NCI-H187 (cell line): ENCODE results near the gene THUMPD2.
"Not testable (repeated sequence)": the region's sequence is repeated elsewhere in the genome, so short reads cannot be mapped to it uniquely, and the experiment has no call there.

Source experiments
- DNase-seq, 2 experiments: peaks; one replicate each; lab custom pipeline; 2025; lab: John Stamatoyannopoulos, UW

The THUMPD2 gene

GRCh38 chr2:39757156-39757555, 21.9 kb downstream of the THUMPD2 start:
- no peak for DNase-seq

DNA sequence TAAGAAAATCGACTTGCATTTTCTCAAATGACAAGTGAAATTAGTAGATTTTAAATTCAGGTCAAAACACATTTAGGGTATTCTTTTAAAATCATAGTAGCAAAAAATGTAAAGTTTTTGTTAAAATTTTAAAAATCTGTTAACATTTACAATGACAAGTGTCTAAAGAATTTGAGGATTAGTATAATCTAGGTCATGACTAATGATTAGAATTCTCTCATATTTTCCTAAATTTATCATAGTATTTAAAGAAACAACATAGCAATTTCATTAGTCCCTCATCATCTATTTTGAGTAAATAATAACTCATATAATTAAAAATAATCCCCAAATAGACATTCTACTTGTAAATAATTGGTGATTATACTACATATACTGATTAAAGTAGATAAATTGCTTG, 23.6 kb downstream of the THUMPD2 start:
- no peak for DNase-seq

GRCh38 chr2:39743269-39743776, 35.7 kb downstream of the THUMPD2 start:
- no peak for DNase-seq

GRCh38 chr2:39741871-39742270, 37.2 kb downstream of the THUMPD2 start:
- DNase-seq: no peak

DNA sequence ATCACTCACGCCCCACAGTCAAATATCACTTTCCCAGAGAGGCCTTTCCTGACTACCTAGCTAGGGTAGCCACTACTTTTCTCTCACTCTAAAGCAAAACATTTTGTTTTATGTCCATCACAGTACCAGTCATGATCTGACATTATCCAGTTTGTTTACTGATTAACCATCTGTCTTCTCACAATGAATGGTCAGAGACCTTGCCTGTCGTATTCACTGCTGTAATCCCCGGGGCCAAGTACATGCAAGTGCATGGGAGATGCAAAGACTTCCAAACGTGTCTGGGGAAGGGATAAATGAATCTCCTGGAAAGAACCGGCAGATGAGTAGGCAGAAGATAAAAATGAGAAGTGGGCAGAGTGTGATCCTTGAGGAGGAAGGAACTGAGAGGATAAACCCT, 39.7 kb downstream of the THUMPD2 start:
- no peak for DNase-seq

GRCh38 chr2:39738936-39739335, 40.1 kb downstream of the THUMPD2 start:
- DNase-seq: no peak

GRCh38 chr2:39737661-39738060, 41.4 kb downstream of the THUMPD2 start:
- DNase-seq: no peak

DNA sequence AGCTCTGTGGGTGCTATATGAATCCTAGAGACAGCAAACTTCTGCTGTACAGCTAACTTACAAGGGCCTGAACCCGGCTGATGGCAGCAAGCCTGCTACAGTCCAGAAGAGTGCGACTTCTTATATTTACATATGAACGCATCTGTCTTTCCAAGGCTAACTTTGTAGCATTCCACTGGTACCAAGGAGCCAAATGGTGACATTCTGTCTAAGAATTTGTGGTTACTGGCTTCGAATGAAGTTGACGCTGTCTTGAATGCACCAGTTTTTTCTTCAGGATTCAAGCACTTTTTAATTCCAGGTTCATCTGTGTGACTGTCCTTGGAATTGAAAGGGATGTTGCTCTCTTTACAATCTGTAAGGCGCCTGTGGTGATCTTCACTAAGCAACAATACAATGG, 42.4 kb downstream of the THUMPD2 start:
- no peak for DNase-seq

- no peak for DNase-seq
These were observed 43.4 kb downstream of the THUMPD2 start for GRCh38 chr2:39735648-39736047.

- DNase-seq: no peak
These were observed 44.6 kb downstream of the THUMPD2 start for GRCh38 chr2:39734445-39734844.

GRCh38 chr2:39733070-39733674, 45.9 kb downstream of the THUMPD2 start:
- DNase-seq: no peak

GRCh38 chr2:39732482-39732881, 46.6 kb downstream of the THUMPD2 start:
- DNase-seq: no peak

- DNase-seq: no peak
These were observed 47.5 kb downstream of the THUMPD2 start for GRCh38 chr2:39731546-39731945.

DNA sequence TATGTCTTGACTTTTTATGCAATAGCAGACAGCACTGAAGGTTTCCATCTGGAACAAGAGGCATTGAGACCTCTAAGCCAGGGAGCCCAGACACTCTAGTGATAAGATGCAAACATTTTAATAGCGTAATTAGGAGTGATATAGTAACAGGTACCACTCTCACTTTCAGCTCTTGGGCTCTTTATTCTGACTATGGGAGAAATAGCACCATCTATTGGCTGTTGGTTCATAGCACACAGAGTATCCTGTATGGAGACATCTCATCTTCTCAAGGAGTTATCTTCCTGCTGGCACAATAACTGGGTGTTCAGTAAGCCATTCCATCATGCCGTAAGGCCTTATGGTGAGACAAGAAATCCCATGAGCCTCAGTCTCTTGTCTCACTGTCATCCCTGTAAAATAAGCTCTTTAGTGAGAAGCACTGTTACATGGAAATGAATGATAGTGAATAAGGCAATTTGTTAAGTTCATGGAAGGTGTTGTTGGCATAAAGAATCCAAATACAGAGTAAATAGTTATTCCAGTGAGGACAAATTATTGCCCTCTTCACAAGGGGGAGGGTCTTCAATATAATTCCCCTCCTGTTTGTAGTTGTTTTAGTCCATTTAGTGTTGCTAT, 48.3 kb downstream of the THUMPD2 start:
- DNase-seq: peak in 1 of 2 experiments; percentile 12

GRCh38 chr2:39730276-39730675, 48.8 kb downstream of the THUMPD2 start:
- DNase-seq: no peak

- DNase-seq: no peak
These were observed 50.1 kb downstream of the THUMPD2 start for GRCh38 chr2:39728941-39729351.

DNA sequence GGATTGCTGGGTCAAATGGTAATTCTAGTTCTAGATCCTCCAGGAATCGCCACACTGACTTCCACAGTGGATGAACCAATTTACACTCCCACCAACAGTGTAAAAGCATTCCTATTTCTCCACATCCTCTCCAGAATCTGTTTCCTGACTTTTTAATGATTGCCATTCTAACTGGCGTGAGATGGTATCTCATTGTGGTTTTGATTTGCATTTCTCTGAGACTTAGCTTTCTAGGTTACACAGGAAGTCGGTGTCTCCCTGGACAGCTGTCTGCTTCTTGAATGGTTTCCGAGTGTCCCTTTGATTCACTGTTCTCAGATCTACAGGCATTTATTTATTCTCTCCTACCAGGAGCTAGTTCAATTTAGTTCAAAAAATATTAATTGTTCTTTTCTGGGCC, 51.0 kb downstream of the THUMPD2 start:
- not testable (repeated sequence) for DNase-seq

- DNase-seq: no peak
These were observed 53.7 kb downstream of the THUMPD2 start for GRCh38 chr2:39725401-39725800.

GRCh38 chr2:39724828-39725144, 54.3 kb downstream of the THUMPD2 start:
- DNase-seq: no peak

DNA sequence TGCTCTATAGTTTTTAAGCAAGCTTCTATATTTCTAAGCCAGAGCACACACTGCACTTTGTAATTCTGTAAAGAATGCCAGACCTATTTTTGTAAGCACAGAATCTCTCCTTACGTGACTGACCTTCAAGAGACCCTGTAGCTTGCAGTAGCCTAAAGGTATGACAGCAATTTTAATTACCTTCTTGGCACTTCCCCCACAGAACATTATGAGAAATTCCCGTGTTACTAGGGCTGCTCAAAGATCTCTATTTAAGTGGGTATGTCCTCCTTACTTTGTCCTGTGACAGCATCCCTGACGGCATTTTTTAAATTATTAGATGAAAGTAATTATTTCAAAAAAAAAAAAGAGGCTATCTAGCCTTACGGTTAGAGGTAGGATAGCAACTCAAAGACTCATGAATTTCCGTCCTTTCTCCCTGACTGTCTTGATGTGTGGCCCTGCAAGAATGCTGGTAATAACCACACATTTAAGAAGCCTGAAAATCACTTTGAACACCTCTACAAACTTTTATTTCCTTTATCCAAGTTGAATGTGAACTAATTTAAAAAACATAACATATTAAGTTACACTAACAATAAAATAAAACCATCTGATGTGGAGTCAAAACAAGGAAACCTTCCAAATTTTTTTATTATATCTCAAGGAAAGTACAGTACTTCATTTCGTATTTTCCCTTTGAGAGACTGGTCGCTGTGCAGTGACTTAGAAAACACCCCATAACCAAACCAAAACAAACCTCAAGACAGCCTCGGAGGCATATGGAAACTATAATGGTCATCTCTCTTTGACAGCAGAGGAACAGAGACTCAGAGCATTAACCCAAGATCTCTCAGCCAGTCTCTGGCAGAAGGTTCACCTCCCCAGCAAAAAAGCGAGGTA, 54.9 kb downstream of the THUMPD2 start:
- DNase-seq: no peak

- DNase-seq: no peak
These were observed 55.6 kb downstream of the THUMPD2 start for GRCh38 chr2:39723497-39723896.

DNA sequence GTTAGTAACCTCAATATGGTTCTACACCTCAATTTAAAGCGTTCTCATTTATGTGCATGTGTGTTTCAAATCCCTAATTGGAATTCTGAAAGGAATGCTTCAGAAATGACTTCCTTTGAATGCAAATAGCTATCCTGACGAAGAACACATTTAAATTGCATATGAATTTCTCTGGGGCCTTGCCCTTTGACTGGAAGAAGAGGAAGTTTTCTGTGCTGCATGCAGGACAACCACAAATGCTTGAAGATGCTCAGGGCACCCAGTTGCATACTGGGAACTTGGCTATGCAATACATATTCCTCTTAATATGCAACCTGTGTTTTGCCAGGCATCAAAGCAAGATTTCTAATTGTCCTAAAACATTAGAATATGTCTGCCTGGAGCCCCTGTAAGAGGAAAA, 58.1 kb downstream of the THUMPD2 start:
- DNase-seq: no peak

- DNase-seq: no peak
These were observed 59.7 kb downstream of the THUMPD2 start for GRCh38 chr2:39719317-39719716.
